GM20000 (cell line): ENCODE measurements around the gene SLC23A1.
"Not testable (repeated sequence)": the region's sequence is repeated elsewhere in the genome, so short reads cannot be mapped to it uniquely, and the experiment has no call there.

ENCODE experiments used
- DNase-seq: peaks from one replicate; pipeline ENCODE4 v3.0.0; 2012; ENCODE audit warnings: low spot score
- TF ChIP-seq, protein P1 (sequence below): IDR thresholded peaks from 2 replicates; pipeline ENCODE4 v1.5.1; 2012; ENCODE audit warnings: mild to moderate bottlenecking, control low read depth; ENCODE audit errors: extremely low read depth, missing control alignments

SLC23A1 gene

DNA sequence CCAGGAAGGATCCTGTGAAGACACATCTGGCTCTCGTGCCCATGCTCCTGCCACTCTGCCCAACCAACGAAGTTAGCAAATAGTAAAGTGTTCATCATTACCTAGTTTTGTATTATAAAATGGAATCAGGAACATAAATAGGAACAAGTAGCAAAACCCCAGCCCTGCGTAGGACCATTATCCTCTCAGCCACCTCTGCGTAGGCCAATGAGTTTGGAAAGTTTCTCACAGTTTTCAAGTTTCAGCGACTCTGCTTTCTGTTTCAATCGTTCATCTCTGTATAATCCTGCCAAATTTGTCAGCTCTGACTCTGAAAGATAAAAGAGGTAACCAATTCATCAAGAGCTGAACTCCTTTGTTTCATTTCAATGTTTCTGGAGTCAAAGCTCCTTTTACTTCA lies 30.9 kb upstream of the SLC23A1 start:
- TF ChIP-seq, protein P1, sequence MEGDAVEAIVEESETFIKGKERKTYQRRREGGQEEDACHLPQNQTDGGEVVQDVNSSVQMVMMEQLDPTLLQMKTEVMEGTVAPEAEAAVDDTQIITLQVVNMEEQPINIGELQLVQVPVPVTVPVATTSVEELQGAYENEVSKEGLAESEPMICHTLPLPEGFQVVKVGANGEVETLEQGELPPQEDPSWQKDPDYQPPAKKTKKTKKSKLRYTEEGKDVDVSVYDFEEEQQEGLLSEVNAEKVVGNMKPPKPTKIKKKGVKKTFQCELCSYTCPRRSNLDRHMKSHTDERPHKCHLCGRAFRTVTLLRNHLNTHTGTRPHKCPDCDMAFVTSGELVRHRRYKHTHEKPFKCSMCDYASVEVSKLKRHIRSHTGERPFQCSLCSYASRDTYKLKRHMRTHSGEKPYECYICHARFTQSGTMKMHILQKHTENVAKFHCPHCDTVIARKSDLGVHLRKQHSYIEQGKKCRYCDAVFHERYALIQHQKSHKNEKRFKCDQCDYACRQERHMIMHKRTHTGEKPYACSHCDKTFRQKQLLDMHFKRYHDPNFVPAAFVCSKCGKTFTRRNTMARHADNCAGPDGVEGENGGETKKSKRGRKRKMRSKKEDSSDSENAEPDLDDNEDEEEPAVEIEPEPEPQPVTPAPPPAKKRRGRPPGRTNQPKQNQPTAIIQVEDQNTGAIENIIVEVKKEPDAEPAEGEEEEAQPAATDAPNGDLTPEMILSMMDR = no peak

DNA sequence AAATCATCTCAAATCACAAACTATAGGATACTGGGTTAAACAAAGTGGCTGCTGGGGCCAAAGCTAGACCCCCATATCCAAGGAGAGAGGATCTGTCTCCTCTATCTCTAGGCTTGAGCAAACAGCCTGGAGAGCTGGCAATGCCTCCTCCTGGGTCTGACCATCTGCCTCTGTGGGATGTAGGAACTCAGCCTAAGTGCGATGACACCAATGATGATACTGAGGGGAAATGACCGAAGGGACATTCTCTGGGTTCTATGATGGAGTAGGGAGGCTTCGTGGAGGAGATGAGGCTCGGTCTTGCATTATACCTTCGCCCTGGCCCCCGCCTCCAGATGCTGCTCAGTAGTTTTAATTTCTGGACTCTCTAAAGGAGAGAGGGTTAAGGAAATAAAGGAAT lies 30.1 kb upstream of the SLC23A1 start:
- DNase-seq = no peak
- TF ChIP-seq, protein P1 = no peak

More for the DNA sequence above, 30.9 kb upstream of the SLC23A1 start:
- DNase-seq = peak; percentile 54

DNA sequence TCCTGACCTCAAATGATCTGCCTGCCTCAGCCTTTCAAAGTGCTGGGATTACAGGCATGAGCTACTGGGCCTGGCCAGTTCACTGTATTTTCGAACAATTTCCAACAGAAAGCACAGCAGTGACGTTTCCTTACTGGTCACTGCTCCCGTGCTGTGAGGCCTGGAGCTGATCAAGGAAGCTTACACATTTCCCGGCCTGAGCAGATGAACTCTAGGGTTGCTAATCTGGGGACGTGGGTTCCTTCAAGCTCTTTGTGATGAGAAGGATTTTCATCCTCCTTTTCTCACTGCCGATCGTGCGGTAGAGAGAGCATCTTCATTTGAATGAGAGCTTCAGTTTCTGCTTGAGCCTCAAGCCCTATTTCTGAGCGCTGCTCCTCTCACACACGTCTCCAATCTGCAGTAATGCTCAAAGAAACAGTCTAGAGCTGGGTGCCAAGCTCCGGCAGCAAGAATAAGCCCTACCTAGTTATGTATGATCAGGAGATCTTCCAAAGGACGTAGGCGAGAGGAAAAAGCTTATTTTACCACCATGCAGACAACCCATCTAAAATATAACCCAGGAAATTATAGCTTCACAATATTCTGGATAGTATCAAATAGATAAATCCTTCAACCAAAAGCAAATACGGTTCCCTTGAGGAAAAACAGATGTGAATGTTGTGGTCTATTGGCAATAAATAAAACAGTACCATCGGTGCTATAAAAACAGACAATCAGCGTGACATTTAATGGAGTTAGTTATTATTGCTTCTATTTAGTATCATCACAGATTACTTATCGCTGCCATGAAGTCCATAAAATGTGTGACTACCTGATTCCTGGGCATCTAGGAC lies 28.1 kb upstream of the SLC23A1 start:
- TF ChIP-seq, protein P1 = no peak
- DNase-seq = no peak

DNA sequence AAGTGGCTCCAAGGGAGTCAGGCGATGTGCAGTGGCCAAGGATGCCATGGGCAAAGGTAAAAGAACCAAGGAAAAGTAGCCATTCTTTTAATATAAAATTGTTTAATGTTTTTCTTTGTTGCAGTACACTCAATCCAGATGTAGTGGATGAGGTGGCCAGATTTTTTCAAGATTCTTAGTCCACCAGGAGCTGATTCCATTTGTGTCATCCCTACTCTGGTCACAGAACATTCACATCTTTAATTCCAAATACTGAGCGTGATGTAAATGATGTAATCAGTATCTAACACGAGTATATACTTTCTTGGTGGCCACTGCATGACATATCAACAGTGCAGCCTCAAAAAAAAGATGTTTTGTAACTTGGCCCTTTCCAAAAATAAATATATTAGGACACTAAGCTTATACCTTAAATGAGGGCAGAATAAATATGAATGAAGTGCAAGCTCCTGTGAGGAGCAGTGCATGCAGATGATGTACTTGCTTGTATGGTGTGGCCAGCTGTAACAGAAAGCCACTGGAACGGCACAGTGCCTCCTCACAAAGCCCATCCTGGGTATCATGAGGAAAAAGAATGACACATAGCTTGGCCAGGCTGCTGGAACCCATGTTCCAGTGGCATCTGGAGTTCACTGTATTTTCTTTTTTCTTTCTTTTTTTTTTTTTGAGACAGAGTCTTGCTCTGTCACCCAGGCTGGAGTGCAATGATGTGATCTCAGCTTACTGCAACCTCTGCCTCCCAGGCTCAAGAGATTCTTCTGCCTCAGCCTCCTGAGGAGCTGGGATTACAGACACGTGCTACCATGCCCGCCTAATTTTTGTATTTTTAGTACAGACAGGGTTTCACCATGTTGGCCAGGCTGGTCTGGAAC lies 27.3 kb upstream of the SLC23A1 start:
- TF ChIP-seq, protein P1 = no peak
- DNase-seq = no peak

DNA sequence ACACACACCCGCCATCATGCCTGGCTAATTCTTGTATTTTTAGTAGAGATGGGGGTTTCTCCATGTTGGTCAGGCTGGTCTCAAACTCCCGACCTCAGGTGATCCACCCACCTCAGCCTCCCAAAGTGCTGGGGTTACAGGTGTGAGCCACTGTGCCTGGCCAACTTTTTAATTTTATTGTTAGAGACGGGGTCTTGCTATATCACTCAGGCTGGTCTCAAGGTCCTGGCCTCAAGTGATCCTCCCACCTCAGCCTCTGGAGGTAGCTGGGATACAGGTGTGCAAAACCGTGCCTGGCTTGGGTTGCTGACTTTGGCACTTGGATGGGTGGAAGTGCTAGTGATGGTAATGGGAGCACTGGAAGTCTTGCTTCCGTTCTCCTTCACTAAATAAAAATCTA lies 26.0 kb upstream of the SLC23A1 start:
- not testable (repeated sequence) for DNase-seq

DNA sequence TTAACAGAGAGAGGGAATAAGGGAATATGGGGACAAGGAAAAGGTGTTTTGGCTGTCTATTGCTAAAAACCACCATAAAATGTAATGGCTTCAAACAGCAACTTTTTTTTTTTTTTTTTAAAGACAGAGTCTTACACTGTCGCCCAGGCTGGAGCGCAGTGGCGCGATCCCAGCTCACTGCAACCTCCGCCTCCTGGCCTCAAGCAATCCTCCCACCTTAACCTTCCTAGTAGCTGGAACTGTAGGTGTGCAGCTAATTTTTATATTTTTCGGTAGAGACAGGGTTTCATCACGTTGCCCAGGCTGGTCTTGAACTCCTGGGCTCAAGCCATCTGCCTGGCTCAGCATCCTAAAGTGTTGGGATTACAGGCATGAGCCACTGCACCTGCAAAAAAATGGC lies 25.1 kb upstream of the SLC23A1 start:
- no peak for DNase-seq
- TF ChIP-seq, protein P1 = no peak

DNA sequence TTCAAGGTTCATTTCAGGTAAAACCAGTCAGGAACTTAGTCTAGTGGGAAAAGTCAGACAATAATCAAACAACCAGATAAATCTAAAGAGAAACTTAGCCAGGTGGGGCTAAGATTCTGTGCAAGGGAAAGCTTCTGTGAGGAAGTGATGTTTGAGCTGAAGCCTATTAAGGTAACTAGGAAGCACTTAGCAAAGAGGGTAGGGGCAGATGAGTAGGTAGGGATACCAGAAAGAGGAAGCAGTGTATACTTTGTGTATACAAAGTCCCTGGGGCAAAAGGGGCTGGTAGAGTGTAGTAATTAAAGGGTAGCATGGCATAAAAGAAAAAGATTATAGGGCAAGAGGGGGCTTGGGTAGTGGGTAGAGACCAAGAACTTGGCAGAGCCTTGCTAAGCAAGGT lies 24.4 kb upstream of the SLC23A1 start:
- peak; percentile 20 for DNase-seq

More for the DNA sequence above, 24.4 kb upstream of the SLC23A1 start:
- TF ChIP-seq, protein P1 = no peak
